Trophoblast cell (in vitro differentiated cells and primary cell): ENCODE measurements around the gene KLHDC8B.
"Not testable (repeated sequence)": the region's sequence is repeated elsewhere in the genome, so short reads cannot be mapped to it uniquely, and the experiment has no call there.

Experiments
- DNase-seq, 2 donors: peaks; one replicate each; pipeline ENCODE4 v3.0.0-alpha.2; 2016
- H2AFZ ChIP-seq: 2 replicates; pipeline ENCODE4 v1.6.1; 2013; ENCODE audit warnings: low read length, moderate library complexity, mild to moderate bottlenecking; ENCODE audit not compliant: insufficient read depth, poor library complexity
- H2AK5ac ChIP-seq: 2 replicates; pipeline ENCODE4 v1.6.1; 2013; ENCODE audit warnings: mild to moderate bottlenecking, low read length
- H2BK120ac ChIP-seq: 2 replicates; pipeline ENCODE4 v1.6.1; 2013; ENCODE audit warnings: low read length, mild to moderate bottlenecking, moderate library complexity; ENCODE audit not compliant: insufficient read depth, poor library complexity
- H2BK12ac ChIP-seq: 2 replicates; pipeline ENCODE4 v1.6.1; 2013; ENCODE audit warnings: mild to moderate bottlenecking, low read length, moderate library complexity
- H2BK5ac ChIP-seq: 2 replicates; pipeline ENCODE4 v1.6.1; 2013; ENCODE audit warnings: low read length, low read depth, moderate library complexity, mild to moderate bottlenecking; ENCODE audit not compliant: poor library complexity
- H3K14ac ChIP-seq: 2 replicates; pipeline ENCODE4 v1.6.1; 2013; ENCODE audit warnings: mild to moderate bottlenecking, low read length
- H3K18ac ChIP-seq: 2 replicates; pipeline ENCODE4 v1.6.1; 2013; ENCODE audit warnings: mild to moderate bottlenecking, low read length
- H3K23ac ChIP-seq: 2 replicates; pipeline ENCODE4 v1.6.1; 2013; ENCODE audit warnings: low read length
- H3K27ac ChIP-seq: 2 replicates; pipeline ENCODE4 v1.5.1; 2013; ENCODE audit warnings: low read depth, mild to moderate bottlenecking, inconsistent platforms, low read length, moderate library complexity
- H3K27me3 ChIP-seq: 2 replicates; pipeline ENCODE4 v1.6.1; 2013; ENCODE audit warnings: inconsistent platforms, mild to moderate bottlenecking, low read length, moderate library complexity; ENCODE audit not compliant: insufficient read depth
- H3K36me3 ChIP-seq, 2 experiments: 1 replicate in 1 of 2; 2 replicates in 1 of 2; pipeline ENCODE4 v1.6.1; 2013; ENCODE audit warnings: low read length in 2 of 2, mild to moderate bottlenecking in 2 of 2, moderate library complexity in 1 of 2; ENCODE audit not compliant: insufficient read depth in 2 of 2, control insufficient read depth in 1 of 2
- H3K4ac ChIP-seq: 2 replicates; pipeline ENCODE4 v1.6.1; 2013; ENCODE audit warnings: low read depth, mild to moderate bottlenecking, low read length, moderate library complexity
- H3K4me1 ChIP-seq, 2 experiments: 1 replicate in 1 of 2; 2 replicates in 1 of 2; pipeline ENCODE4 v1.6.1; 2013; ENCODE audit warnings: low read length in 2 of 2, mild to moderate bottlenecking in 2 of 2, moderate library complexity in 1 of 2; ENCODE audit not compliant: insufficient read depth in 2 of 2, control insufficient read depth in 1 of 2
- H3K4me2 ChIP-seq: 2 replicates; pipeline ENCODE4 v1.6.1; 2013; ENCODE audit warnings: inconsistent platforms, mild to moderate bottlenecking, low read length, moderate library complexity
- H3K4me3 ChIP-seq: 2 replicates; pipeline ENCODE4 v1.5.1; 2013; ENCODE audit warnings: mild to moderate bottlenecking, low read depth, low read length, inconsistent platforms
- H3K79me1 ChIP-seq: one replicate; pipeline ENCODE4 v1.6.1; 2013; ENCODE audit warnings: low read length
- H3K79me2 ChIP-seq: 2 replicates; pipeline ENCODE4 v1.6.1; 2013; ENCODE audit warnings: low read length, mild to moderate bottlenecking; ENCODE audit not compliant: control insufficient read depth, insufficient read depth, poor library complexity
- H3K9ac ChIP-seq: 2 replicates; pipeline ENCODE4 v1.6.1; 2013; ENCODE audit warnings: mild to moderate bottlenecking, low read length
- H3K9me3 ChIP-seq: 2 replicates; pipeline ENCODE4 v1.6.1; 2013; ENCODE audit warnings: low read depth, mild to moderate bottlenecking, control low read depth, inconsistent platforms, low read length; ENCODE audit not compliant: insufficient read depth
- H4K12ac ChIP-seq: 2 replicates; pipeline ENCODE4 v1.6.1; 2013; ENCODE audit warnings: low read depth, mild to moderate bottlenecking, low read length, moderate library complexity
- H4K8ac ChIP-seq: 2 replicates; pipeline ENCODE4 v1.6.1; 2013; ENCODE audit warnings: low read depth, mild to moderate bottlenecking, low read length, moderate library complexity
- H4K91ac ChIP-seq: one replicate; pipeline ENCODE4 v1.6.1; 2013; ENCODE audit warnings: low read depth, mild to moderate bottlenecking, low read length, moderate library complexity
- WGBS: extraction: QIAGEN DNeasy Blood & Tissue Kit; methylation state at CpG from one replicate; pipeline ENCODE4 v1.1.7; 2013; ENCODE audit warnings: missing lambda C conversion rate; ENCODE audit not compliant: insufficient read length, insufficient coverage; ENCODE audit errors: extremely low coverage; 5-methylcytosine and 5-hydroxymethylcytosine counted together

Gene KLHDC8B

DNA sequence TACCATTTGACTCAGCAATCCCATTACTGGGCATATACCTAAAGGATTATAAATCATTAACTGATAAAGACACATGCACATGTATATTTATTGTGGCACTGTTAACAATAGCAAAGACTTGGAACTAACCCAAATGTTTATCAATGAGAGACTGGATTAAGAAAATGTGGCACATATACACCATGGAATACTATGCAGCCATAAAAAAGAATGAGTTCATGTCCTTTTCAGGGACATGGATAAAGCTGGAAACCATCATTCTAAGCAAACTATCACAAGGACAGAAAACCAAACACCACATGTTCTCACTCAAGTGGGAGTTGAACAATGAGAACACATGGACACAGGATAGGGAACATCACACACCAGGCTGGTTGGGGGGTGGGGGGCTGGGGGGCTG lies 45.7 kb downstream of the KLHDC8B start:
- not testable (repeated sequence) for H3K27me3 ChIP-seq, H3K79me1 ChIP-seq

DNA sequence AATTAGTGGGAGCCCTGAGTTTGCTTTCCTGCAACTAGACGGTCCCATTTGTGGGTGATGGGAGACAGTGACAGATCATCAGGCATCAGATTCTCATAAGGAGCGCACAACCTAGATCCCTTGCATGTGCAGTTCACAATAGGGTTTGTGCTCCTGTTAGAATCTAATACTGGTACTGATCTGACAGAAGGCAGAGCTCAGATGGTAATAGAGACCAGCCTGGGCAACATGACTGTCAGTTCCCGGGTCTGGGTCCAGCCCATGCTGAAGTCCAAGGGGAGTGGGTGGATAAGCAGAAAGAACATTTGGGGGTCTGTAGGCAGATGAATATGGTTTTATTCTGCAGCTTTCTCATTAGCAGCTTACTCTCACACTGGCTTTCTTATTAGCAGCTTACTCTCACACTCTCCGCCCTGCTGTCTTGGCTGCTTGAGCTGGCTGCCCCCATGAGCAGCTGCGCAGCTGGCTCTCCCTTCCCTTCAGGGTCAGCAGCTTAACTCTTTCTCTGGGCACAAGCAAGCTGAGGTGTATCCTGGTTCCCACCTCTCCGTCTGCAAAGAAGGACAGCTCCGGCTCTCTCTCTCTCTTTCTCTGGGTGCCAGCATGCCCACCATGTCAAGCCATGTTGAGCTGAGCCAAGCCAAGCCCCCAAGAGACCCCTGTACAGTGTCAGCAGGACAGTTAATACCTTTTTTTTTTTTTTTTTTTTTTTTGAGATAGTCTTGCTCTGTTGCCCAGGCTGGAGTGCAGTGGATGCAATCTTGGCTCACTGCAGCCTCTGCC lies 46.5 kb downstream of the KLHDC8B start:
- Histone ChIP-seq H3K27me3 (no peaks in the 10 kb centered on the region), H2BK120ac (peak overlapping the region; percentile 73), H2BK12ac (peak overlapping the region; percentile 94), H2BK5ac (no peak overlapping the region), H4K12ac (no peak overlapping the region), H3K14ac (peak overlapping the region; percentile 67), H2AK5ac (peak overlapping the region; percentile 64), H3K23ac (no peak overlapping the region), H4K8ac (no peak overlapping the region), H3K36me3 (peaks cover 0 to 3% of the 10 kb centered on the region in 2 experiments), H4K91ac (peak overlapping the region; percentile 66), H3K4me2 (no peak overlapping the region), H3K4me1 (peaks cover 0 to 4% of the 10 kb centered on the region in 2 experiments), H3K9ac (peak overlapping the region; percentile 76), H3K27ac (no peak overlapping the region), H2AFZ (no peak overlapping the region), H3K4ac (no peak overlapping the region), H3K4me3 (no peak overlapping the region), H3K18ac (no peak overlapping the region), H3K79me1 (peaks cover 2% of the 10 kb centered on the region), H3K79me2 (no peaks in the 10 kb centered on the region), H3K9me3 (peaks cover 12% of the 10 kb centered on the region)
- WGBS, result no CpG with 5 or more reads among the region's 7 CpGs
- peak in 1 of 2 donors; percentile 10 for DNase-seq

More for the DNA sequence above, 45.7 kb downstream of the KLHDC8B start:
- not testable (repeated sequence) for H3K23ac ChIP-seq, H2AK5ac ChIP-seq, H3K4me3 ChIP-seq, H3K4me2 ChIP-seq, H2BK120ac ChIP-seq, H4K91ac ChIP-seq, H3K27ac ChIP-seq, H4K8ac ChIP-seq, H3K9ac ChIP-seq, H3K4ac ChIP-seq, H2AFZ ChIP-seq, H3K14ac ChIP-seq, H3K18ac ChIP-seq, DNase-seq, H4K12ac ChIP-seq, H2BK12ac ChIP-seq, H2BK5ac ChIP-seq, H3K4me1 ChIP-seq, H3K79me2 ChIP-seq, H3K36me3 ChIP-seq
- H3K9me3 ChIP-seq, result peaks cover 15% of the 10 kb centered on the region

GRCh38 chr3:49218471-49218989 lies 47.1 kb downstream of the KLHDC8B start:
- WGBS, result no CpG with 5 or more reads among the region's 6 CpGs
- not testable (repeated sequence) for H3K27me3 ChIP-seq, H3K79me2 ChIP-seq, H3K4me3 ChIP-seq, H2BK12ac ChIP-seq, H3K14ac ChIP-seq, H3K18ac ChIP-seq, H3K27ac ChIP-seq, H4K8ac ChIP-seq, H4K12ac ChIP-seq, H3K23ac ChIP-seq, H2BK5ac ChIP-seq, H3K4ac ChIP-seq, H3K4me1 ChIP-seq, H3K79me1 ChIP-seq, H2AK5ac ChIP-seq, H4K91ac ChIP-seq, H3K36me3 ChIP-seq, H2AFZ ChIP-seq, H3K9ac ChIP-seq, H3K4me2 ChIP-seq
- peaks cover 10% of the 10 kb centered on the region for H3K9me3 ChIP-seq
- peak overlapping the region; percentile 29 for H2BK120ac ChIP-seq
- peak; percentile 79 to 95 for DNase-seq

DNA sequence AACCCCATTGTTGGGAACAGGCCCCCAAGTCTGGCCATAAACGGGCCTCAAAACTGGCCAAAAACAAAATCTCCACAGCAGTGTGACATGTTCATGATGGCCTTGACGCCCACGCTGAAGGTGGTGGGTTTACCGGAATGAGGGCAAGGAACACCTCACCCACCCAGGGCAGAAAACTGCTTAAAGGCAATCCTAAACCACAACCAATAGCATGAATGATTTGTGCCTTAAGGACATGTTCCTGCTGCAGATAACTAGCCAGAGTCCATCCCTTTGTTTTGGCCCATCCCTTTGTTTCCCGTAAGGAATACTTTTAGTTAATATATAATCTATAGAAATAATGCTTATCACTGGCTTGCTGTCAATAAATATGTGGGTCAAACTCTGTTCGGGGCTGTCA lies 47.7 kb downstream of the KLHDC8B start:
- H3K9me3 ChIP-seq, result peaks cover 8% of the 10 kb centered on the region
- no peak overlapping the region for H3K18ac ChIP-seq

More for the DNA sequence above, 47.7 kb downstream of the KLHDC8B start:
- H2BK5ac ChIP-seq, result peak overlapping the region; percentile 74
- no peak overlapping the region for H3K4ac ChIP-seq
- no CpG with 5 or more reads among the region's 6 CpGs for WGBS
- H3K36me3 ChIP-seq, result peaks cover 0 to 2% of the 10 kb centered on the region in 2 experiments
- H3K4me3 ChIP-seq, result no peak overlapping the region
- no peak overlapping the region for H3K23ac ChIP-seq
- H2AK5ac ChIP-seq, result peak overlapping the region; percentile 47
- H3K4me2 ChIP-seq, result no peak overlapping the region
- peaks cover 2% of the 10 kb centered on the region for H3K79me1 ChIP-seq
- H3K9ac ChIP-seq, result no peak overlapping the region
- no peak overlapping the region for H2AFZ ChIP-seq
- H3K79me2 ChIP-seq, result no peaks in the 10 kb centered on the region
- H3K14ac ChIP-seq, result no peak overlapping the region
- no peaks in the 10 kb centered on the region for H3K27me3 ChIP-seq
- H3K4me1 ChIP-seq, result peaks cover 0 to 4% of the 10 kb centered on the region in 2 experiments
- H3K27ac ChIP-seq, result no peak overlapping the region
- H2BK12ac ChIP-seq, result peak overlapping the region; percentile 96
- no peak overlapping the region for H4K8ac ChIP-seq
- DNase-seq, result no peak
- peak overlapping the region; percentile 30 for H4K91ac ChIP-seq
- H2BK120ac ChIP-seq, result peak overlapping the region; percentile 29
- no peak overlapping the region for H4K12ac ChIP-seq
